Measurements from ENCODE around the gene SPATA25.
"Not testable (repeated sequence)": the region's sequence is repeated elsewhere in the genome, so short reads cannot be mapped to it uniquely, and the experiment has no call there.

The SPATA25 gene

DNA sequence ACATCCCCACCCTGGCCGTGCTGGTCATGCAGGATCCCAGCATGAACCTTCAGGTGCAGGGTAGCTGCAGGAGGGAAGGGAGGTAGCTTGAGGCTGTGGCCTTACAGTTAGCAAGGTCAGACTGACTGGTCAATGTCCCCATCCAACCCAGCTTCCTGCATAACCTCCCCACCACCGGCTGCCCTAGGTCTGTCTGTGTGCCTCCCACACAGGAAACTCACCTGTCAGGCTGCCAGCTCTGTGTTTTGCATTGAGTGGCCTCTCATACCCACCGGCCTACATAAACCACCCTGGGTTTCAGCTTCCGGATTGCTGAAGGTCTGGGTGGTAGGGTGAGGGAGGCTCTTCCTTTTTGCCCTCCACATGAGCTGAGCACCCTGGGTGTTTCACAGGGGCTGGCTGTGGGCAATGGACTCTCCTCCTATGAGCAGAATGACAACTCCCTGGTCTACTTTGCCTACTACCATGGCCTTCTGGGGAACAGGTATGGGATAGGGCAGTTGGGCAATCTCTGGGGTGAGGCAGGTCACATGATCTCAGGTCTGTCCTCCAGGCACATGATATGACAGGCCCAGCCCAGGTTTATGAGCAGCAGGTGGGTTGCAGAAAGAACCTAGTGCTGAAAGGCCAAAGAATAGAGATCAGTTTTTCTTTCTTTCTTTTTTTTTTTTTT lies 5.5 kb upstream of the SPATA25 start:
- peak; percentile 8 for DNase-seq (ENCODE audit: low read depth)

DNA sequence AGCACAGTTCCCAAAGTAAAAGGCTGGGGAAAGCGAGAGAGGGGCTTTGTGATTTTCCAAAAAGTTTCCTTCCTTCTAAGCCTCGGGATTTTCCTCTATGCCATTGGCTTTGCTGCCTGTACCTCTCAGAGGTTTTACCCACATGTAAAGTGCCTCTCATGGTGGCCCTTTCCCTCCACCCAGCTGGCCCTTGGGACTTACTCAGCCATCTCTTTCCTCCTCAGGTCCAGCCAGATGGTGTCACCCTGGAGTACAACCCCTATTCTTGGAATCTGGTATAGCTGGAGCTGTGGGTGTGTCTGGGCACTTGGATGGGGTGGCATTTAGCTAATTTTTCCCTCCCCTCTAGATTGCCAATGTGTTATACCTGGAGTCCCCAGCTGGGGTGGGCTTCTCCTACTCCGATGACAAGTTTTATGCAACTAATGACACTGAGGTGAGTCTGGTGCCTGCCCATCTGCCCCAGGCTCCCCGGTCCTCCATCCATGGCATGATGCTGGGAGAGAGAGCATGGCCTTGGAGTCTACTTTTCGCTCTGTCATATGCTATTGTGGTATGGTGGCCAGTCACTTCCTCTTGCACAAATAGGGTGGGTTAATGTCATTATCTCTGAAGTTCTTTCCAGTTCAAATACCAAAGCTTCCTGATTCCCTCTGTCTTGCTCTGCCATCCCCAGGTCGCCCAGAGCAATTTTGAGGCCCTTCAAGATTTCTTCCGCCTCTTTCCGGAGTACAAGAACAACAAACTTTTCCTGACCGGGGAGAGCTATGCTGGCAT lies 4.8 kb upstream of the SPATA25 start:
- DNase-seq (ENCODE audit: low read depth): no peak

DNA sequence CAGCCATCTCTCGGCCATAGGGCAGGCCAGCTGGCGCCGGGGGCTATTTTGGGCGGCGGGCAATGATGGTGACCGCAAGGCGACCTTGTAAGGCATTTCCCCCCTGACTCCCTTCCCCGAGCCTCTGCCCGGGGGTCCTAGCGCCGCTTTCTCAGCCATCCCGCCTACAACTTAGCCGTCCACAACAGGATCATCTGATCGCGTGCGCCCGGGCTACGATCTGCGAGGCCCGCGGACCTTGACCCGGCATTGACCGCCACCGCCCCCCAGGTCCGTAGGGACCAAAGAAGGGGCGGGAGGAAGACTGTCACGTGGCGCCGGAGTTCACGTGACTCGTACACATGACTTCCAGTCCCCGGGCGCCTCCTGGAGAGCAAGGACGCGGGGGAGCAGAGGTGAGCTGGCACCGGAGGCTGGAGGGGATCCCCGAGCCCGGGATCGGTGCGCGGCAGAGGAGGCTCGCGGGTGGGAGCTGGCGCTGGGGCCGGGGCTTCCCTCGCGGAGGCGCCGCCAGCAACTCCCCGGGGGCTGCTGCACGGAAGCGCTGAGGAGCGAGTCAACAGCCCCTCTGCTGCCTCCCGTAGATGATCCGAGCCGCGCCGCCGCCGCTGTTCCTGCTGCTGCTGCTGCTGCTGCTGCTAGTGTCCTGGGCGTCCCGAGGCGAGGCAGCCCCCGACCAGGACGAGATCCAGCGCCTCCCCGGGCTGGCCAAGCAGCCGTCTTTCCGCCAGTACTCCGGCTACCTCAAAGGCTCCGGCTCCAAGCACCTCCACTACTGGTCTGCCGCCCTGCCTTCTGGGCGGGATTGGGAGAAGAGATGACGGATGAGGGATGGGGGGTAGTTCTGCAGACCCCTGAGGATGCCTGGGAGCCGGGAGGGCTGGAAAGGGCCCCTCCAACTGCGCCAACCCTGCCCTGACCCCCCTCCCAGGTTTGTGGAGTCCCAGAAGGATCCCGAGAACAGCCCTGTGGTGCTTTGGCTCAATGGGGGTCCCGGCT lies 3.9 kb upstream of the SPATA25 start, which contains the start of the genes CTSA and NEURL2:
CTSA (plus strand) TSS at position 351 of the 999 bp plus-strand sequence; CDS start at position 585, 234 bp downstream.
NEURL2 (minus strand) TSS at position 224 of the 999 bp plus-strand sequence; CDS start at position 7, 217 bp downstream.
- DNase-seq (ENCODE audit: low read depth): peak; percentile 79

DNA sequence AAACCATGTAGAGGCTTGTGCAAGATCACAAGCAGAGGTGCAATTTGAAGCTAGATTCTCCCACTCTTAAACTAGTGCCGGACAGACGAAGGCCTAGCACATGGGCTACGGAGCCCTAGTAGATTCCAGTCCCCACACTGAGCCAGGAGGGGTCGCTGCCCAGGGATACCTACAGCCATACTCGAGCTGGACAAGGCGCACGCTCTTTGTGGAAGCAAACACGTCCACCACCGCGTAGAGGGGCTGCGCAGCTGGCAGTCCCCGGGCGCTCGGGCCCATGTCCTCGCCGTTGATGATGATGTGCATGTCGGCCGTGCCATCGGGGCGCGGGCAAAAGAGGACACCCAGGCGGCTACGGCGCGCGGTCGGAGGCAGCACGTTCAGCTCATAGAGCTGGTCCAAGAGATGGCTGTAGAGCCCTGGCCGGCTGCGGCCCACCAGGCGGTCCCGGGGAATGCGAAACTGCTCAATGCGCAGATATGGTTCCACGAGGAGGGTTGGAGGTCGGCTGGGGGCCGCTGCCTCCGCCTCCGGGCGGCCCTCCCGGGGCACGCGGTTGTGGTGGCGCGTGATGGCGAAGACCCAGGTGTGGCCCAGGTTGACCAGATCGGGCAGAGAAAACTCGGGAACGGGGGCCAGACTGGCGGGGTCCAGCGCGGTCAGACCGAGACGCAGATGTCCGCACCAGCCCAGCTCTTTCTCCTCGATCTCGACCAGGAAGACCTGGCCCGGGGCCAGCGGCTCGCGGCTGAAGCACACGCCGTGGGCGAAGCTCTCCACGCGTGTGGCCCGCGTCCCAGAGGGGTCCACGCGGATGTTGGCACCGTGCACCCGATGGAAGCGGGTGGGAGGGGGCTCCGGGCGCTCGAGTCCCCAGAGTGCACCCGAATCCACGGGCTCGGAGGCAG lies 2.9 kb upstream of the SPATA25 start:
- peak; percentile 49 for DNase-seq (ENCODE audit: low read depth)

DNA sequence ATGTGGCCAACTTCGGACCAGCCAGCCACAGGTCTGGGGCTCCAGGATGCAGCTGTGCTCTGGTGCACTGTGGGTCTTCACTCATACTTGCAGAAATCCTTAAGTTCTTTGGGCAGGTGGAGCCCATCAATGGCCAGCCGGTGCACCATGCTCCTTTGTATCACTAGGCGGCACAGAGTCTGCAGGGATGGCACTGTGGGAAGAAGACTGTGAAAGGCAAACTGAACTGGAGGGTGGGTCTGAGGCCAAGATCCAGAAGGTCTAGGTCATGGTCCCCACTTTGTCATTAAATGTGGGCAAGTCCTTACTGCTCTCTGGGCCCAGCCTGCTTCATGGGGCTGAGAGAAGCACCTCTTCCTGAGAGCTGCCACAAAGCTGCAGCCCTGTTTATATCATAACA lies 1.3 kb upstream of the SPATA25 start:
- no peak for DNase-seq (ENCODE audit: low read depth)

DNA sequence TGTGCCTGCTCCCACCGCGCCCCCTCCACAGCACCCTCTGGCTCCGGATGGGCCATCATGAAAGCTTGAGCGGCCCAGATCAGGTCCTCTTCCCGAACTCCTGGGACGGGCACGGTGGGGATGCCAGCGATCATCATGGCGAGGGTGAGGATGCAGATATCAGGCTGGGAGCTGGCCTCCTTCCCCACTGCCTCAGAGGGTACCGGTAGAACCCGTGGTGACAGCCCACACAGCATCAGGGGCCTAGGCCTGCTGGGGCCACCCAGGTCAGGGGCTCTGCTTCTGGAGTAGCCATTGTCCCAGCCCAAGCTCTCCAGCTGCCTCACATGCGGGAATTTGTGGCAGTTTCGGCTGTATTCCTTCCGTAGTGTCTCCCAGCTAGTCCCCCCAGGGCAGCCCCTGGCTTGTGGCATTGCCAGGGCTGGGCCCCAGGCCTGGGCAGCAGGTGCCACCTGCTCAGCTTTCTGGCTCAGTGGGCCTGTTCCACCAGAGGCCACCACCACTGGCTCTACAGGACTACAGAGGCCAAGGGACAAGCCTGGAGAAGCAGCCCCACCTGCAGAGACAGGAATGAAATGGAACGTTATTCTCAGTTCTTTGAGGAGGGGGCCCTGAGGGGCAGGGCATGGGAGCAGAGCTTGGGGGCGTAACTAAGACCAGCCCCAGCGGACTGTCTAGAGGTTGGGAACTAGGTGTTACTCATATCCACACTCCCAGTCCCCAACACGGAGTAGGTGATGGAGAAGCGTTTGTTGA lies 654 bp downstream of the SPATA25 start:
- DNase-seq (ENCODE audit: low read depth): no peak

DNA sequence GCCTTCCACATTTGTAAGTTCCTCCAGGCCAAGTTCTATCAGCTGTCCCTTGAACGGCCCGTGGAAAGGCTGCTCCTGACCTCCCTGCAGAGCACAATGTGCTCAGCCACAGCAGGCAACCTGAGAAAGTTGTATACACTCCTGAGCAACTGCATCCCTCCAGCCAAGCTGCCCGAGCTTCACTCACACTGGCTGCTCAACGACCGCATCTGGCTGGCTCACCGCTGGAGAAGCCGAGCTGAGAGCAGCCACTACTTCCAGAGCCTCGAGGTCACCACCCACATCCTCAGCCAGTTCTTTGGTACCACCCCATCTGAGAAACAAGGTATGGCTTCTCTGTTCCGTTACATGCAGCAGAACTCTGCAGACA lies 4.3 kb downstream of the SPATA25 start:
- DNase-seq (ENCODE audit: low read depth): no peak

DNA sequence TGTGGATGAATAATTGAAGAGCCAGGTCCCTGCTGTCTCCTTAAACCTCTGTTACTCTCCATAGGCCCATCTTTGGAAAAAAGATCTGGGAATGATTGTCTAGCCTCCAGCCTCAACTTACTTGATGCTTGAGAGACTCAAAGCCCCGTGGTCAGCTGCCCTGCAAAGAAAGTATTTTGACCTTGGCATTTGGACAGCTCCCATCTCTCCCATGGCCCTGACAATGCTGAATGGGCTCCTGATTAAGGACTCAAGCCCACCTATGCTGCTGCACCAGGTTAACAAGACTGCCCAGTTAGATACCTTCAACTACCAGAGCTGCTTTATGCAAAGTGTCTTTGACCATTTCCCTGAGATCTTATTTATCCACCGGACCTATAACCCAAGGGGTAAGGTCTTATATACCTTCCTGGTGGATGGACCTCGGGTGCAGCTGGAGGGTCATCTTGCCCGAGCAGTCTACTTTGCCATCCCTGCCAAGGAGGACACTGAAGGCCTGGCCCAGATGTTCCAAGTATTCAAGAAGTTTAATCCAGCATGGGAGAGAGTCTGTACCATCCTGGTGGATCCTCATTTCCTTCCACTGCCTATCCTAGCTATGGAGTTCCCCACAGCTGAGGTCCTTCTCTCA lies 4.8 kb downstream of the SPATA25 start:
- DNase-seq (ENCODE audit: low read depth): no peak

DNA sequence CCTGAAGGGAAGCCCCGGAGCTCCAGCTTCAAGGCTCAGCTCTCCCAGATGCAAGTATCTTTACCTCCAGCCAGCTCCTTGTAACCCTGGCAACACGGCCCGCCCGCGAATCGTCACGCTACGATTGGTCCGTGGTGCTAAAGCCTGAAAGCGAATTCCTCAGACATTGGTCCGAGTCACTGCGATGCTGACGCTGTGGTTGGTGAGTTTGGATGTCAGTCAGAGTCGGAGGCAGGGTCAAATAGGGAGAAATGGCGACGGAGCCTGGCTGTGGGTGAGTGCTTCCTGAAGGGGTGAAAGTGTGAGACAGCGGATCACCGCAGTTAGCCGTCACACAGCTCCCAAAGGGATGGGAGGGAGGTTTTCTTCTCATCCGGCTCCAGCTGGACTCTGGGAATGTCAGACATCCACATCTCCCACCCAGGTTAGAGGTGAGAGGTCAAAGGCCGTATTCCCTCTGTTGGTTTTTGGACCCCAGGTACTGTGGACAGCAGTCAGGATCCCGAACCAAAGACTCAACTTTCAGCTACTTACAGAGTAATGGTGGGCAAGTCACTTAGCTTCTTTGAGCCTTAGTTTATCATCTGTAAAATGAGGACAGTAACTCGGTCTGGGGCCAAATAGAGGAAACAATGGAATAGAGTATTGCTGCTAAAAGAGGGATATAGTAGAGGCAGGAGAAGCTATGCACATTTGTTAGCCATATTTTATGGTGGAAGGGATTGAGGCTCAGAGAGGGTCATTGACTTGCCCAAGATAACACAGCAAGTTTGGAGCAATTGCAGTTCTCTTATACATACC lies 6.2 kb downstream of the SPATA25 start, which contains the start of gene ZSWIM1:
ZSWIM1 (plus strand) TSS at position 240 of the 801 bp plus-strand sequence. CDS start 1,366 bp downstream, outside the sequence.
- DNase-seq (ENCODE audit: low read depth): peak; percentile 96

DNA sequence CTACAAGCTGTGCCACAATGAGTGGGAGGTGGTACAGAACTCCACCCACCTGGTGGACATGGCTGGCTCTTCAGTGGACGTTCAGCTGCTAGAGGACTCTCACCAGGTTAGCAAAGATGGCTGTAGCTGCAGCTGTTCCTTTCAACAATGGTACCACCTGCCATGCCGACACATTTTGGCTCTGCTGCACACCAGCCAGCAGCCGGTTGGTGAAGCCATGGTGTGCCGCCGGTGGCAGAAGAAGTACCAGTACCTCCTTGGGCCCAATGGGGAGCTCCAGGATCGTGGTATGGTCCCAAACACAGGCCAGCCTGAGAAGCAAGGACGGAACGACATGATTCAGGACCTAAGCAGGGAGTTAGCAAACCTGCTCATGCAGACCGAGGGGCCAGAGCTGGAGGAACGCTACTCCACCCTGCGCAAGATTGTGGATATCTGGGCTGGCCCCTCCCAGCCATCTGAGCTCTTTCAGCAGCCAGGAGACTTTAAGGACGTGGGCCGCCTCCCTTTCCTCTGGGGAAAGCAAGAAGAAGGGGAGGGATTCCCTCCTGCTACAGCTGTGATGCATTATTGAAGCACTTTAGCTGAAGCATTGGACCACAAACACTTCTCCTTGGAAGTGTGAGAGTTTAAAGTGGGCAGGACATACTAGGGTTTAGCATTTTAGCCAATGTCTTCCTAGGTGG lies 9.2 kb downstream of the SPATA25 start:
- no peak for DNase-seq (ENCODE audit: low read depth)

DNA sequence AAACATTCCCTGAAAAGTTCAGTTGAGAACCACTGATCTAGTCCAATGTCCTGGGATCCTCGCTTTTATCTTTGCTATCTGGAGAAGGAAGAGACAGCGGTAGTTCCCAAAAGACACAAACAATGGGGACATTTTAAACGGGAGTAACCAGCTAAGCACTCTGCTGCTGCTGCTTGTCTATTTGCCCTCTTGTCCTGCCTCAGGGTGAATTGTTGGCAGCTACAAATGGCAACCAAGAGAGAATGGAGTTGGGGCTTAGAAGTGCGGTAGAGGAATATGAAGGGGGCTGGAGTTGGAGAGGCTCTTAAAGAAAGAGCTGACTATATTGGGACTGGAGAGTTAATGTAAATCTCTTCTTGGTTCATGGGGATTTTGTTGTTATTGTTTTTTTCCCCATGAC lies 12.8 kb downstream of the SPATA25 start:
- DNase-seq (ENCODE audit: low read depth): no peak

DNA sequence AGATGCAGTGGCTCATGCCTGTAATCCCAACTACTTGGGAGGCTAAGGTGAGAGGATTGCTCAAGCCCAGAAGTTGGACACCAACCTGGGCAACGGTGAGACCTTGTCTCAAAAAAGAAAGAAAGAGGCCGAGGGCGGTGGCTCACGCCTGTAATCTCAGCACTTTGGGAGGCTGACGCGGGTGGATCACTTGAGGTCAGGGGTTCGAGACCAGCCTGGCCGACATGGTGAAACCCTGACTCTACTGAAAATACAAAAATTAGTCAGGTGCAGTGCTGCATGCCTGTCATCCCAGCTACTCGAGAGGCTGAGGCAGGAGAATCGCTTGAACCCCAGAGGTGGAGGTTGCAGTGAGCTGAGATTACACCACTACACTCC lies 13.3 kb downstream of the SPATA25 start:
- DNase-seq (ENCODE audit: low read depth): not testable (repeated sequence)

DNA sequence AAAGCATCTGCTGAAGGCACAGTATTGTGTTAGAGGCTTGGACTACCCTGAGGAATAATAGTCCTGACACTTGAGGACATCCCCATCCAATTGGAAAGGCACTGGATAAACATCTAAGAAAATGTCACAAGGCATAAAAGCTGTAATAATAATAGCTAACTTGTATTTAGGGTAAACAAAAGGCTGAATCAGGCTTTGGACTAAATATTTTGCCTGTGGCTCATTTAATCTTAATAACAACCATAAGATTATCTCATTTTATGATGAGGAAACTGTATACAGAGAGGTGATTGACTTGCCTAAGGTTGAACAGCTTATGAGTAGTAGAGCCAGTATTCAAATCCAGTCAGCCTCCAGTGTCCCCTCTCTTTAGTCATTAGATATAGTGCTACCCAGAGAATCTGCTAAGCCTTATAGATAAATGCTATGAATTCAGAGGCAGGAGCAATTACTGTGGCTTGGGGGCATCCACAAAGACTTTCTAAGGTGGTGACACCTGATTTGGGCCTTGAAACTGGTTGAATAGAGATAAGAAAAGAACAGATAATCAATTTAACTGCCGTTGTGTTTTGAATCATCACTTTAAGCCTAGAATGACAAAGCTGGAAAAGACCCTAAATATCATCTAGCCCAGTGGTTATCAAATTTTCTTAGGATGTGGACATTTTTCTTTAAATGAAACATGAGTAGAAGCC lies 13.9 kb downstream of the SPATA25 start:
- no peak for DNase-seq (ENCODE audit: low read depth)

DNA sequence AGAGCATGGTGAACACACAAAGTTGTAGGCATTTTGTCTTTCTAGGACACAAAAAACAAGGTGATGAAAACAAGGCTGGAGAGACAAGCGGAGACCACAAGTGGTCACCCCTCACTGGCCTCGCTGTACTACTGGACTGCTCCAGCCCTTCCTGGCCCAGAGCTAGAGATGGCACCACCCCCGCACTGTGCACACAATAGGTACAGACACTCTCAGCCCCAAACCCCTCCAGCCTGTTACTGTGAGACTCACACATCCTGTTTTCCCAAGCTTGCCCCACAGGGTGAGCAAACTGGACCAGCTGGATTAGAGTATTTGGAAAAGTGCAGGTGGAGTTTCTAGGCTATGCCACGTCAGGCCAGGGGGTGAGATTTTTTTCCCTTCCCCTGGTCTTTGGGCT lies 14.8 kb downstream of the SPATA25 start:
- DNase-seq (ENCODE audit: low read depth): no peak

DNA sequence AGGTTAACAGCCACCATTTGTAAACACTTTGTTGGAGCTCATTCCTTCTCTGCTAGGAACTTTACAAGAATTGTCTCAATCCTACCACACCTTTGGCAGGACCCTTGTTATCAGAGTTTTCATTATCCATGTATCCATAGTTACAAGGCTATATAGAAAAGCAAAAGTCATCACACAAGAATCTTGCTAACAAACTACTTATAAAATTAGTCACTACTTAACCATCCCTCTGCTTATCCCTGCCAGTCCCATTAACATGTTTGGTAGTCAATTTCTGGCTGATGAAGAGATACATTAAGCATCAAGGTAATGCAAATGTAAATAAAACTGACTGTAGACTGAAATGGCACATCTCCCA lies 19.6 kb downstream of the SPATA25 start:
- DNase-seq (ENCODE audit: low read depth): no peak

DNA sequence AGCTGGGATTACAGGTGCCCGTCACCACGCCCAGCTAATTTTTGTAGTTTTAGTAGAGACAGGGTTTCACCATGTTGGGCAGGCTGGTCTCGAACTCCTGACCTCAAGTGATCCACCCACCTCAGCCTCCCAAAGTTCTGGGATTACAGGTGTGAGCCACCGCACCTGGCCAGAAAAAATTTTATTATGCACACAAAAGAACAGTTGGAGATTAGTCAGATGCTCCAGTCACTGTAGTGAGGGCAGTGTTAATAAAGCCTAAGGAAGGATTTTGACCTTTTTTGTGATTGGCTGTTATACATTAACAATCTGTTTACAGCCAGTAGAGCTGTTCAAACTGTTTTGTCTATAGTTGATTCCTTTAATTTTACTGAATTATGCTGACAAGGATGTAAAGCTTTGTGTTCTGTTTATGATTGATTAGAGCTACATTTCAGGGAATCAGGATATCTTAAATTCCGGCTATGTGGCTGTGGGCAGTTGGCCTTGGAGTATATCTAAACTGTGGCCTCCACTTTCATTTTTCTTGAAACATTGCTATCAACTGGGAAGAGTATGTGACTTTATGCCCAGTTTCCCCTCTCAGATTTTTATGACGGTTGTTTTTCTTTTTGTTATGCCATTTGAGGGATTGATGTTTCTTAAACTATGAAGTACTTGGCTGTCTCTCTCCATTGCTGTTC lies 20.1 kb downstream of the SPATA25 start:
- no peak for DNase-seq (ENCODE audit: low read depth)

DNA sequence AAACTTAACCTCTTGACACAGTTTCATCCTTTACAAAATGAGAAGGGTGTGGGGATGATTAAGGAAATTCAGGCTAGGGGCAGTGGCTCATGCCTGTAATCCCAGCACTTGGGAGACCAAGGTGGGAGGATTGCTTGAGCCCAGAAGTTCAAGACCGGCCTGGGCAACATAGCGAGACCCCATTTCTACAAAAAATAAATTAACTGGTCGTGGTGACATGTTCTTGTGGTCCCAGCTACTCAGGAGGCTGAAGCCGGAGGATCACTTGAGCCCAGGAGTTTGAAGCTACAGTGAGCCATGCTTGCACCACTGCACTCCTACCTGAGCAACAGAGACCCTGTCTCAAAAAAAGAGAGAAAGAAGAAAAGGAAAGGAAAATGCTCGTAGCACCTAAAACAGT lies 21.0 kb downstream of the SPATA25 start:
- DNase-seq (ENCODE audit: low read depth): no peak

All from activated T-cell treated with anti-CD3 and anti-CD28 coated beads for 48 hours (primary cell).